Dendritic cell treated with granulocyte-macrophage colony-stimulating factor and Interleukin-4, amounts not matched to agents 40 ng/mL and 50 ng/mL, for 4 days (primary cell): ENCODE results near the gene IRGC.

Source experiments
- H3K27ac Mint-ChIP-seq: one replicate; pipeline ENCODE4 v1.8.0; 2022; ENCODE audit warnings: mild to moderate bottlenecking, mixed read lengths
- H3K27me3 Mint-ChIP-seq: one replicate; pipeline ENCODE4 v1.8.0; 2022; ENCODE audit warnings: mild to moderate bottlenecking, mixed read lengths
- H3K36me3 Mint-ChIP-seq: one replicate; pipeline ENCODE4 v1.8.0; 2022; ENCODE audit warnings: low read depth, mixed read lengths
- H3K4me1 Mint-ChIP-seq: one replicate; pipeline ENCODE4 v1.8.0; 2022; ENCODE audit warnings: low read depth, mixed read lengths
- H3K4me3 Mint-ChIP-seq: one replicate; pipeline ENCODE4 v1.8.0; 2022; ENCODE audit warnings: mild to moderate bottlenecking, moderate library complexity, mixed read lengths
- H3K9me3 Mint-ChIP-seq: one replicate; pipeline ENCODE4 v1.8.0; 2022; ENCODE audit warnings: mixed read lengths
- intact Hi-C: fragments of 100-400 bp; cut with micrococcal nuclease; formaldehyde crosslinking; loops from one replicate; pipeline ENCODE4 v1.15.0; 2022

The IRGC gene

GRCh38 chr19:43723588-43723987 lies 7.7 kb downstream of the IRGC start:
- intact Hi-C loops: loop anchor here (1.0 kb wide), 1 partner anchor 55 kb away; no protein-coding TSS in a partner anchor
- H3K27me3 Mint-ChIP-seq: peaks cover 19% of the 10 kb centered on the region
- no peak overlapping the region for H3K4me3 Mint-ChIP-seq
- H3K36me3 Mint-ChIP-seq: peaks cover 8% of the 10 kb centered on the region
- H3K27ac Mint-ChIP-seq: no peak overlapping the region
- no peaks in the 10 kb centered on the region for H3K9me3 Mint-ChIP-seq
- peaks cover 50% of the 10 kb centered on the region for H3K4me1 Mint-ChIP-seq

GRCh38 chr19:43724896-43725295 lies 9.0 kb downstream of the IRGC start:
- Mint-ChIP-seq H3K27ac (peak overlapping the region; percentile 20), H3K9me3 (no peaks in the 10 kb centered on the region), H3K4me1 (peaks cover 50% of the 10 kb centered on the region), H3K36me3 (peaks cover 22% of the 10 kb centered on the region), H3K27me3 (peaks cover 10% of the 10 kb centered on the region), H3K4me3 (no peak overlapping the region)
- intact Hi-C loops: no loop called here

DNA sequence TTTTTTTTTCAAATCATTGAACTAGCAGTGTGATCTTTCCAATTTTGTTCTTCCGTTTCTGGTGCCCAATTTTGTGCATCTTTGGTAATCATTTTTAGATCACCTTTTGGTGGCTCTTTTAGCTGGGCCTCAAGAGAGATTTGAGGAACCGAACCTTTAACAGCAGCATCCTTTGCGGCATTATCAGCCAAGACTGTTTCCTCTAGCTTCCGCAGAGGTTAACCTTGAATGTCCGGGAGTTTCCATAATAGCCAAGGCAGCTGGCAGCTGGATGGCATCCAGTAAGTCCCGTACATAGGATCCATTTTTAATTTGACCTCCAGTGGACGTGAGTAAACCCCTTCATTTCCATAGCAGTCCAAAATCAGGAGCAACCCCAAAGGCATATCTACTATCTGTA lies 9.6 kb downstream of the IRGC start:
- intact Hi-C loops: no loop called here
- Mint-ChIP-seq H3K27ac (peak overlapping the region; percentile 20), H3K4me1 (peaks cover 49% of the 10 kb centered on the region)

GRCh38 chr19:43726736-43727592 lies 11.1 kb downstream of the IRGC start:
- H3K36me3 Mint-ChIP-seq: peaks cover 42% of the 10 kb centered on the region
- H3K27ac Mint-ChIP-seq: peak overlapping the region; percentile 14
- H3K27me3 Mint-ChIP-seq: peaks cover 2% of the 10 kb centered on the region
- intact Hi-C loops: no loop called here
- H3K4me3 Mint-ChIP-seq: no peak overlapping the region
- no peaks in the 10 kb centered on the region for H3K9me3 Mint-ChIP-seq
- H3K4me1 Mint-ChIP-seq: peaks cover 46% of the 10 kb centered on the region

More for the DNA sequence above, 9.6 kb downstream of the IRGC start:
- H3K4me3 Mint-ChIP-seq: no peak overlapping the region
- H3K9me3 Mint-ChIP-seq: no peaks in the 10 kb centered on the region
- H3K36me3 Mint-ChIP-seq: peaks cover 27% of the 10 kb centered on the region
- H3K27me3 Mint-ChIP-seq: peaks cover 10% of the 10 kb centered on the region

GRCh38 chr19:43727593-43727853 lies 11.6 kb downstream of the IRGC start:
- Mint-ChIP-seq H3K4me3 (no peak overlapping the region), H3K27ac (no peak overlapping the region), H3K4me1 (peaks cover 52% of the 10 kb centered on the region), H3K27me3 (peaks cover 2% of the 10 kb centered on the region), H3K36me3 (peaks cover 48% of the 10 kb centered on the region), H3K9me3 (no peaks in the 10 kb centered on the region)
- intact Hi-C loops: no loop called here

- H3K36me3 Mint-ChIP-seq: peaks cover 72% of the 10 kb centered on the region
- no peaks in the 10 kb centered on the region for H3K9me3 Mint-ChIP-seq
- H3K27ac Mint-ChIP-seq: no peak overlapping the region
- H3K4me1 Mint-ChIP-seq: peaks cover 66% of the 10 kb centered on the region
- no peak overlapping the region for H3K4me3 Mint-ChIP-seq
- H3K27me3 Mint-ChIP-seq: no peaks in the 10 kb centered on the region
- intact Hi-C loops: no loop called here
Measured at GRCh38 chr19:43729919-43730318, 14.0 kb downstream of the IRGC start.

DNA sequence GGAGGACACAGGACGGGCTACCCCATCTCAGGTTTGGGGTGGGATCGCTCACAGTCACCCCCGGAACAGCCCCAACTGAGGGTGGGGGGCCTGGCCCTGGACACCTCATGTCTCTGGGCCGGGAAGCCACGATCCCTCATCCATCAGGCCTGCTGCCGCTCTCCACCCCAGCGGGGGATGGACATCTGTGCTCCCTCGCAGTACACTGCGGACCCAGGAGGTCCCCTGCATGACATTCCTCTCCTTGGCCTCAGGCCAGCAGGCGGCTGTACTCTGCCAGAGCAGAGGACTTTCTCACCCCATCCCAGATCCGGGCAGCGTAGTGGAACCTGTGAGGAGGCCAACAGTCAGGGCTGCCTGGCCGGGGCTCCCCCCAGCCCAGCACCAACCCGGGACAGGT lies 15.5 kb downstream of the IRGC start:
- no peaks in the 10 kb centered on the region for H3K27me3 Mint-ChIP-seq
- peaks cover 84% of the 10 kb centered on the region for H3K36me3 Mint-ChIP-seq
- intact Hi-C loops: no loop called here
- H3K4me1 Mint-ChIP-seq: peaks cover 58% of the 10 kb centered on the region
- no peak overlapping the region for H3K27ac Mint-ChIP-seq
- H3K9me3 Mint-ChIP-seq: no peaks in the 10 kb centered on the region
- H3K4me3 Mint-ChIP-seq: no peak overlapping the region

- no peaks in the 10 kb centered on the region for H3K9me3 Mint-ChIP-seq
- intact Hi-C loops: no loop called here
- peaks cover 58% of the 10 kb centered on the region for H3K4me1 Mint-ChIP-seq
- no peak overlapping the region for H3K4me3 Mint-ChIP-seq
- H3K27me3 Mint-ChIP-seq: no peaks in the 10 kb centered on the region
- H3K27ac Mint-ChIP-seq: peak overlapping the region; percentile 50
- H3K36me3 Mint-ChIP-seq: peaks cover 89% of the 10 kb centered on the region
Measured at GRCh38 chr19:43731846-43732245, 16.0 kb downstream of the IRGC start.

DNA sequence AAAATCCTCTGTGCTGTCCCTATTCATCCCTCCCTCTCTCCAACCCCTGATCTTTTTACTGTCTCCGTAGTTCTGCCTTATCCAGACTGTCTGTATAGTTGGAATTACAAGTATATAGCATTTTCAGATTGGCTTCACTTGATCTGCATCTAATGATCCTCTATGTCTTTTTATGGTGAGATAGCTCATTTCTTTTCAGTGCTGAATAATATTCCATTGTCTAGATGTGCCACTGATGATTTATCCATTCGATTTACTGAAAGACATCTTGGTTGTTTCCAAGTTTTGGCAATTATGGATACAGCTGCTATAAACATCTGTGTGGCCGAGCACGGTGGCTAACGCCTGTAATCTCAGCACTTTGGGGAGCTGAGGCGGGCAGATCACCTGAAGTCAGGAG lies 19.1 kb downstream of the IRGC start:
- intact Hi-C loops: no loop called here
- Mint-ChIP-seq H3K27ac (no peak overlapping the region), H3K4me1 (peaks cover 56% of the 10 kb centered on the region)

DNA sequence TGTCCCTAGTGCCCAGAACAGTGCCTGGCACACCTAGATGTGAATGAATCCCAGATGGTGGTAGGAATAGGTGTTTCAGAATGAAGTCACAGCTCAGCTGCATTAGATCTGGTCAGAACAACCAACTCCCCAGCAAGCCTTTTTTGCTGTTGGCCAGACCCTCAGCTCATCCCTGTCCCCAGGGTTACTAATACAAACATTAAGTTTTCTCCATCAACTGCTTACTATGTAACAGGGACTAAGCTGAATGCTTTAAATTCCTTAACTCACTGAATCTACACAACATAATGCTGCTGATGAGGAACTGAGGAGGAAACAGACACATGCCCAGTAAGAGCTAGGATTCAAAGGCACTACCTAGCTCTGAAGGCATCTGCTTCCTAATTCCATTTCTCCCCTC lies 20.1 kb downstream of the IRGC start:
- intact Hi-C loops: no loop called here
- H3K27ac Mint-ChIP-seq: no peak overlapping the region
- H3K4me3 Mint-ChIP-seq: no peak overlapping the region
- no peaks in the 10 kb centered on the region for H3K27me3 Mint-ChIP-seq
- peaks cover 60% of the 10 kb centered on the region for H3K4me1 Mint-ChIP-seq
- H3K36me3 Mint-ChIP-seq: peaks cover 98% of the 10 kb centered on the region
- H3K9me3 Mint-ChIP-seq: no peaks in the 10 kb centered on the region

More for the DNA sequence above, 19.1 kb downstream of the IRGC start:
- no peak overlapping the region for H3K4me3 Mint-ChIP-seq
- H3K36me3 Mint-ChIP-seq: peaks cover 98% of the 10 kb centered on the region
- H3K27me3 Mint-ChIP-seq: no peaks in the 10 kb centered on the region
- no peaks in the 10 kb centered on the region for H3K9me3 Mint-ChIP-seq

- no peaks in the 10 kb centered on the region for H3K9me3 Mint-ChIP-seq
- H3K27ac Mint-ChIP-seq: peak overlapping the region; percentile 73
- peaks cover 98% of the 10 kb centered on the region for H3K36me3 Mint-ChIP-seq
- H3K4me3 Mint-ChIP-seq: no peak overlapping the region
- peaks cover 43% of the 10 kb centered on the region for H3K4me1 Mint-ChIP-seq
- intact Hi-C loops: no loop called here
- H3K27me3 Mint-ChIP-seq: no peaks in the 10 kb centered on the region
Measured at GRCh38 chr19:43738780-43739211, 22.9 kb downstream of the IRGC start.

DNA sequence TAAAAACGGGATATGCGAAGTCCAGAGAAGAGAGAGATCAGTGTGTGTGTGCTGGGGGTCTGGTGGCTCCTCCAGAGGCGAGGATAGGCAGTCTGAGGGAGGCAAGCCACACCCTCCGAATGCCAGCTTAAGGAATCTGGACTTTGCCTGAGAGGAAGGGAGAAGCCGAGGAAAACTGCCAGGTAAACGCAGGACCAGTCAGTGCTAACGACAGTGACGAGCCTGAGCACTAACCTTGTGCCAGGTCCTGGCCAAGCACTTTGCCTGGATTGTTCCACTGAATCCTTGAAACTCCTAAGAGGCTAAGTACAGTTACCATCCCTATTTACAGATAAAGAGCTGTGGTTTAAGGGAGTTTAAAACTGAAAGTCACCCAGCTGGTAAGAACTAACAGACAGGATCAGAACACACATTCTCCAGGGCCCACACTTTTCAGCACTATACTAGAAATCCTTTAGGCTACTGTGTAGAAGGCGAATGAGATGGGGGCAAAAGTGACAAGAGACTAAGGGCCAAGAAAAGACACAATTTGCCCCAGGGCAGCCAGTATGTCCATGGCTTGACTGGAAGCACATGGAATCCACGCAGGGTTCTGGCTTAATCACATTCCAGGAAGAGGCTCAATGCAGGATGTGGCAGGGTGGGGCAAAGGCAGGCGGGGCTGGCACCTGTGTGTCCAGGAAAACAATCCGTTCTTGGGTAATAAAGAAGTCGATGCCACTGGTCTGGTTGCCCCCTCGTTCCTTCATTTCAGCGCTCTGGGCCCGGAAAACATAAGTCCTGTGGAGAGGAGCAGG lies 23.8 kb downstream of the IRGC start:
- no peaks in the 10 kb centered on the region for H3K27me3 Mint-ChIP-seq
- H3K9me3 Mint-ChIP-seq: no peaks in the 10 kb centered on the region
- intact Hi-C loops: no loop called here
- H3K36me3 Mint-ChIP-seq: peaks cover 98% of the 10 kb centered on the region
- peaks cover 45% of the 10 kb centered on the region for H3K4me1 Mint-ChIP-seq
- no peak overlapping the region for H3K4me3 Mint-ChIP-seq
- peak overlapping the region; percentile 73 for H3K27ac Mint-ChIP-seq

GRCh38 chr19:43741075-43741825 lies 25.4 kb downstream of the IRGC start:
- no peaks in the 10 kb centered on the region for H3K27me3 Mint-ChIP-seq
- H3K27ac Mint-ChIP-seq: no peak overlapping the region
- peaks cover 94% of the 10 kb centered on the region for H3K36me3 Mint-ChIP-seq
- intact Hi-C loops: no loop called here
- H3K4me1 Mint-ChIP-seq: peaks cover 50% of the 10 kb centered on the region
- no peaks in the 10 kb centered on the region for H3K9me3 Mint-ChIP-seq
- H3K4me3 Mint-ChIP-seq: no peak overlapping the region

GRCh38 chr19:43743059-43743458 lies 27.2 kb downstream of the IRGC start:
- peaks cover 52% of the 10 kb centered on the region for H3K4me1 Mint-ChIP-seq
- H3K36me3 Mint-ChIP-seq: peaks cover 94% of the 10 kb centered on the region
- no peaks in the 10 kb centered on the region for H3K27me3 Mint-ChIP-seq
- H3K4me3 Mint-ChIP-seq: no peak overlapping the region
- intact Hi-C loops: no loop called here
- no peak overlapping the region for H3K27ac Mint-ChIP-seq
- H3K9me3 Mint-ChIP-seq: no peaks in the 10 kb centered on the region
